G401 (cell line): ENCODE measurements around the gene ZMIZ1. TPM values are rescaled to one million over a fixed set of nuclear protein-coding genes. Genes with fewer than 3 reads are reported as not detected.

Source experiments
- DNase-seq: peaks from one replicate; pipeline ENCODE4 v3.0.0-alpha.2; 2015; ENCODE audit warnings: low spot score
- in situ Hi-C: cut with HindIII; loops from 2 replicates; pipeline ENCODE4 v1.10.0; 2016; ENCODE audit warnings: low sequenced_read_pairs, mixed read lengths
- total RNA-seq: library from RNA; depleted of rRNA; stranded (reverse); fragments of >200 nt; shearing (Covaris generic); gene quantifications from 2 replicates; pipeline ENCODE4 v1.2.3, GENCODE V29; 2014

Gene ZMIZ1
- total RNA-seq, 1 experiment from 2014 or later: 2.3 TPM

DNA sequence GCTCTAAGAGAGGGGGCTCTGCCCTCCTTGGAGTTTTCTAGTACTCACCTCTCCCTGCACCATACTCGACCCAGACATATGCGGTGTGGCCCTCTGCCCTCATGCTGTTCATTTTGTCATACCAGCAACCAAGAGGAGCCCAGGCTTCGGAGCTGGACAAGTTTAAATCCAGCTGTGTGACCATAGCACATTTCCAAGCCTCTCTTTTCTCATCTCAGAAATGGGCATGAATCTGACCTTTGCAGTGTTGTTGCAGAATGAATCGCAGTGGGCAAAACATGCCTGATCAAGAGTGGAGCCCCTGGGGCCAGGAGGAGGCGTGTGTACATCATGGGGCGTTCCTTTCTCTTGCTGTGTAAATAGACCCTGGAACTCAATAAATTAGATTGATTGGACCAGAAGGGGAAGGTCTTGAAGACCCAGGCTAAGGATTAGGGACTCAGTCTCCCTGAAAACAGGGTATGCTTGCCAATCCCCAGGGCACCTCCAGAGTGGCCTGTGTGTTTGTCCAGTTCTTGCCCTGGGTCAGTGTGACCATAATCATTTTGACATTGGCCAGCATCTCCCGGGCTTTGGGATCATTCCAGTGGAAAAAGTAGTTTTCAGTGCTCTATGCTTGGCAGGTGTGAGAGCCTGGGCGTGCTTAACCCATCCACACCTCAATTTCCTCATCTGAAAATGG, 59.6 kb downstream of the ZMIZ1 start:
- in situ Hi-C loops: no loop called here
- no peak for DNase-seq

DNA sequence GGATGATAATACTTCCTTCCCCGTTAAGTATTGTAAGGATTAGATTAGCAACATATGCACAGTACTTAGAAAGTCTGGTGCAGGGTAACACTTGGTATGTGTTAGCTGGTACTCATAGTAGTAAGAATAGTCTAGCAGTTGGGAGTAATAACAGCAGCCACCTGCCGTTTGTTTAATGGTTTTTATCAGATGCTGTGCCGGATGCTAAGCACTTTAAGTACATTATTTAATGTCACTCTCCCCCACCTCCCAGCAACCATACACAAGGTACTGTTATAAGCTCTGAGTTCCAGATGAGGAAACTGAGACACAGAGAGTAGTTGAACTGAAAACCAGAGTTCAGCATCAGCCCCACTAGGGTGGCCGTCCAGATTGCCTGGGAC, 60.1 kb downstream of the ZMIZ1 start:
- DNase-seq: no peak

GRCh38 chr10:79129361-79129997, 60.7 kb downstream of the ZMIZ1 start:
- in situ Hi-C loops: no loop called here
- DNase-seq: no peak

More for the DNA sequence above, 60.1 kb downstream of the ZMIZ1 start:
- in situ Hi-C loops: no loop called here

GRCh38 chr10:79130255-79130654, 61.5 kb downstream of the ZMIZ1 start:
- in situ Hi-C loops: no loop called here

GRCh38 chr10:79130846-79131245, 62.1 kb downstream of the ZMIZ1 start:
- no peak for DNase-seq

More at GRCh38 chr10:79130255-79130654, 61.5 kb downstream of the ZMIZ1 start:
- DNase-seq: no peak

GRCh38 chr10:79131836-79132631, 63.3 kb downstream of the ZMIZ1 start:
- in situ Hi-C loops: no loop called here
- no peak for DNase-seq

More at GRCh38 chr10:79130846-79131245, 62.1 kb downstream of the ZMIZ1 start:
- in situ Hi-C loops: no loop called here

GRCh38 chr10:79132681-79133381, 64.1 kb downstream of the ZMIZ1 start:
- in situ Hi-C loops: no loop called here
- no peak for DNase-seq

DNA sequence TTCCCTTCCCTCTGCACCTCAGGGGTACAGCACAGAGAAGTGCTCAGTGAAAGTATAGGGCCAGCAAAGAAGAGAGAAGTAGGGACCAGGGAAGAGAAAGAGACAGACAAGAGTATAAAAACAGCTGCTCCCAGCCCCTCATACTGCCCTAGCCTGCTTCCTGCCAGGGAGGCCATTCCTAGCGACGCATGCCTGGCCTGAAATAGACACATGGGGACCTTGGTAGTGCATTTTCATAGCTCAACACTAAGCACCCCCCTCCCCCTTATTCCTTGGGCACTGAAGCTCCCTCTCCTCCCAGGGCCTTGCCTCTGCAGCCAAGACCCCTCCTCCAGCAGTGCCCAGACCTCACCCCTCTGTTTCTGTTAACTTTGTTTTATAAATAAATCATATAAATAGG, 64.7 kb downstream of the ZMIZ1 start:
- no peak for DNase-seq
- in situ Hi-C loops: no loop called here

- in situ Hi-C loops: no loop called here
- no peak for DNase-seq
Observed at GRCh38 chr10:79135790-79136189, 67.0 kb downstream of the ZMIZ1 start.

DNA sequence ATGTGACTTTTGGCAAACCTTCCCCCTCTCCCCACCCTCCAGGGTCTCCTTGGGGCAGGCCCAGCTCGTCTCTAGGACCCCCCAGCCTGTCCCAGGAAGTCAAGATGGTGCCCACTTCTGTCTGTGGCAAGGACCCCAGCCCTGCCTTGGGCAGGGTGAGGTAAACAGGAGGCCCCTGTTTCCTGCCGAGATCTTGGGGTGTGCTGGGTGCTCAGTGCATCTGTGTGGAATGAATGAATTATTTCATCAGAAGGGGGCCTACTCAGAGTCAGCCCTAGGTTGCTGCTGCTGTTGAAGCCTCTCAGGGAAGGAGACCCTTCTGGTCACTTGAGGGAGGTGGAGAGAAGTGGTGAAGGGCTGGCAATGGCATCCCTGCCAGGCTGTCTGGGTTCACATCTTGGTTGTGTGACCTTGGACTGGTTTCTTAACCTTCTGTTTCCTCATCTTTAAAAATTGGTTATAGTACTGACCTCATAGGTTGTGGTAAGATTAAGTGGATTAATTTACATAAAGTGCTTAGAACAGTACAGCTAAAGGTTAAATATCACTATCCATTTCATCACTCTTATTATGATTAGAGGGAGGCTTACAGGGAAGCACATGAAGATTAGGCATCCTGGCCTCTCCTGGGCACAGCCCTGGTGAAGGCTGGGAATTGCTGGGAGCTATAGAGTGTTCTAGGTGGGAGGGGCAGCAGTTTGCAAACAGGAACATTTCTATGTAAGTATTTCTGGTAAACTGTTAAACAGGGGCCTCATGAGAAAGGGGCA, 67.7 kb downstream of the ZMIZ1 start:
- in situ Hi-C loops: no loop called here
- DNase-seq: no peak

DNA sequence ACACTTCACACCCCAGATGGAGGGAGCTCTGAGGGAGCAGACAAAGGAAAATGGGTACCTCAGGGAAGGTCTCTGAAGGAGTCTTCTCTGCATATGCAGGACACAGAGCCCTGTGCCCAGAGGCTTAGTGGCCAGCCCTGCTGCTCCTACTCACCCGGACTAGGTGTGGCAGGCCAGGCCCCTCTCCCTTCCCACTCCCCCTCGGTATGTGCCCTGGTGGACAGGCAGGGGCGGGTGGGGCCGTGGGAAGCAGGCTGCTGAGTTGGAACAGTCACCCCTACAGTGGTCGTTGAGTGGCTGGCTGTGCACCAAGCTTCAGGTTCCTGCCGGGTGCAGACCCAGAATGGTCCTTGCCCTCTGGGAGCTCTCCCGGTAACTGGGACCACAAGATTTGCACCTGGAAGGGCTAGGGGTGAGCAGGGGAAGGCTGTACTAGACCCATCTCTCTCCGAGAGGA, 68.6 kb downstream of the ZMIZ1 start:
- in situ Hi-C loops: no loop called here
- no peak for DNase-seq

- DNase-seq: no peak
- in situ Hi-C loops: no loop called here
Observed at GRCh38 chr10:79137826-79138225, 69.1 kb downstream of the ZMIZ1 start.

DNA sequence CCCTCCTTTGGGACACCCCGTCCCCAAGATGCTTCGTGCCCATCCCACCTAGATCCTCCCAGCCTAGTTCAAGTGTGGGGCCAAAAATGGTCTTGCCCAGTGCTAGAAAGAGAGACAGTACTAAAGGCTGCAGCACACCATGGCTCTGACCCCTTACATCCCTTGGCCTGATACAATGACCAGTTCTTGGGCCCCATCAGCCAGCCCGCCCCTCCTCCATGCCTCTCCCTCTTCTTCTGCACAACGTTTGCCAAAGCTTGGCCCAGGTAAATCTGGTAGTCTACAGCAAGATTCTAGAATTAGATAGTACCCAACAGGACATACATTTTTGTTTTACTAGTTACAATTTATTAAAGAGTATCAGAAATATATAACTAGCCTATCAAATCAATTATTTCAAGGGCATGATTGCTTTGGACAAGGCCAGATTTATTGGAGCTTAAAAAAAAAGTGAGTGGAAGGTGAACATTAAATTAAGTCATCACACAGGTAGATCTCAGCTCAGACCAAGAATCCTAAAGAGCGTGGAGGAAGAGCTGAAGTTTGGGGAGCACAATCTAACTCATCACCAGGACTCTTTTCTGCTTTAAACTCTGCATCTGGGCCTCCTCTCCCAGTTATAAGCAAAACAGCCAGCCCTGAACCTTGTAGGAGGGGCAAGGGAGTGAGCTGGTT, 69.8 kb downstream of the ZMIZ1 start:
- in situ Hi-C loops: no loop called here
- DNase-seq: no peak

- in situ Hi-C loops: no loop called here
- no peak for DNase-seq
Observed at GRCh38 chr10:79139124-79139835, 70.5 kb downstream of the ZMIZ1 start.

DNA sequence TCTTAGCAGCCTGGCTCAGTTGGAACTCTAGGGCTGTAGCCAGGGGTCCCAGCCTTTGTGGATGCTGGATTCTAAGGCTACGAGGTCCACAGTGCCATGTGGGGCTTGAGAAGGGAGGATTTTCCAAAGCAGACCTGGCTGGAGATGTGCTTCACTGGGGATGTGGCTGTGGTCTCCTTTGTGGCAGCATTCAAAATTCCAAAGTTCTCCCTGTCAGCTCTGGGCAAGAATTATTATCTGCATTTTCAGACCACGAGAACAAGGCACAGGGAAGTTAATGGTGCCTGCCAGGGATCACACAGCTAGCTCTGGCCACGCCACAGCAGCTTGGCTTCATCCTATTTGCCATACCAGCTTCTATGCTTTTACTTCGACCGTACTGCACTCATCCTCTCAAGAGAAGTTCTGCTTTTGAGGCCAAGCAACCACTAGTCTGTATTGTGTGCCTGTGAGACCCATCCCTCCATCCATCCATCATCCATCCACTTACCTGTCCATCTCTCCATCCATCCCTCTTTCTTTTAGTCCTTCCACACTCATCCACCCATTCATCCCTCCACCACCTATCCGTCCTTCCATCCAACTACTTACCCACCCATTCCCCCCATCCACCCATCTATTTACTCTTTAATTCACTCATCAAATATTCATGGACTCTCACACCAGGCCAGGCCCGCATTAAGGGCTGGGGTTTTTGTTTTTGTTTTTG, 71.5 kb downstream of the ZMIZ1 start:
- DNase-seq: no peak
- in situ Hi-C loops: no loop called here

DNA sequence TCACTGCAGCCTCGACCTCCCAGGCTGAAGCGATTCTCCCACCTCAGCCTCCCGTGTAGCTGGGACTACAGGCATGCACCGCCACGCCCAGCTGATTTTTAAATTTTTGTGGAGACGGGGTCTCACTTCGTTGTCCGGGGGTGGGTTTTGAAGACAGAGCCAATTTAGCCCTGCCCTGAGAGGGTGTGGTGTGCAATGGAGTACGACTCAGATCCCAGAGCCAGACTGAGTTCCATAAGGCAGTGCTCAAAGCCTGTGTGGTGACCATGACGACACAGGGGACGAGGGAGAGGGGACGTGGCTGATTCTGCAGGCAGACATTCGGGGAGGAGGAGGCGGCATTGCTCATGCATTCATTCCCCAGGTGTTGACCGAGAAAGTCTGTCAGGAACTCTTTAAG, 72.1 kb downstream of the ZMIZ1 start:
- no peak for DNase-seq
- in situ Hi-C loops: no loop called here

- no peak for DNase-seq
- in situ Hi-C loops: no loop called here
Observed at GRCh38 chr10:79142064-79142491, 73.3 kb downstream of the ZMIZ1 start.
